DOHH2 (cell line): ENCODE results near the gene SAMD4A.

ENCODE experiments used
- CTCF ChIP-seq: fragments of 200-600 bp; sonication (generic); IDR thresholded peaks from one replicate; pipeline ENCODE4 v1.5.1; 2014; ENCODE audit warnings: antibody characterized with exemption, mild to moderate bottlenecking, low read depth, low read length; ENCODE audit not compliant: poor library complexity, severe bottlenecking
- EZH2phosphoT487 ChIP-seq: fragments of 200-600 bp; sonication (generic); IDR thresholded peaks from 2 replicates; pipeline ENCODE4 v1.6.1; 2017; ENCODE audit warnings: borderline replicate concordance, mild to moderate bottlenecking, antibody characterized with exemption, low read length, moderate library complexity, mixed read lengths

DNA sequence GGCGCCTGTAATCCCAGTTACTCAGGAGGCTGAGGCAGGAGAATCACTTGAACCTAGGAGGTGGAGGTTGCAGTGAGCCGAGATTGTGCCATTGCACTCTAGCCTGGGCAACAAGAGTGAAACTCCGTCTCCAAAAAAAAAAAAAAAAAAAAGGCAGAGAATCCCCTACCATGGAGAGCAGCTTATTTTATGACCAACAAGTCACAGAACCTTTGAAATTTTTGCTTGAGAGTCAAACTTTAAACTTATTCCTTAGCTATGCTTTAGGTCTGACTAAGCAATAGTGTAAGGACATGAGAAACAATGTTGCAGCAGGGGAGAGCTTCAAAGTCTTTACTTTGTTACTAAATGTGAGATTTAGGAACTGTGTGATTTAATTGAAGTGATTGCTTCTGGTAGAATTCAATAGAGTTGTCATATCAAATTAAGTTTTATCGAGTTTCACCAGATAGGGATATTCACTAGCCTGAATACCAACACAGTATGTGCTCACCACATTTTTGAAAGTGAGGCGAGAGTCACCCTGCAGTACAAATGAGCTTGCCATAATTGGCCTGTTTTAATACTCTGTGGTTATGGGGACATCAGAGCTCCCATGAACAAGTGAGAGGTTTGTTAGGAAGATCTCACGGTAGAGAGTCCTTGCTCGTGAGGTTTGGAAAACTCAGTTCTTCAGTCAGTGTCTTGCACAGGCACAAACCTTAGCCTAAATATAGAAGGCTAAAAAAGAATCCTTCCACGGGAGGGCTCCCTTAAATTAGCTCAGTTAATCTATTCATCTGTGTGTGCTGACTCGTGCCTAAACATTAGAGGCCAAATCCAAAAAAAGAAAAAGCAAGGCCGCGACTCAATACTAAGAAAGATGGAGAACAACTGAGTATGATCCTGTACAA is 108.6 kb downstream of the SAMD4A start:
- no peak for TF ChIP-seq EZH2phosphoT487
- TF ChIP-seq CTCF: no peak
